SK-N-MC (cell line): ENCODE measurements around the gene TRAF3.

Experiments
- EZH2 ChIP-seq: fragments of 200-600 bp; sonication (generic); IDR thresholded peaks from one replicate; pipeline ENCODE4 v1.6.1; 2017; ENCODE audit warnings: antibody characterized with exemption
- POLR2AphosphoS5 ChIP-seq: IDR thresholded peaks from 2 replicates; pipeline ENCODE4 v1.6.1; 2012; ENCODE audit warnings: mild to moderate bottlenecking, low read depth, low read length, borderline replicate concordance

- TF ChIP-seq EZH2 = no peak
- no peak for TF ChIP-seq POLR2AphosphoS5
Observed at GRCh38 chr14:102772781-102773570, 4.3 kb upstream of the TRAF3 start.
